Stimulated activated CD8-positive, alpha-beta memory T cell treated with anti-CD3 and anti-CD28 coated beads, Interleukin-7, amount 100 ng/mL, for 48 hours (primary cell): ENCODE measurements around the gene ANOS1.
"Not testable (repeated sequence)": the region's sequence is repeated elsewhere in the genome, so short reads cannot be mapped to it uniquely, and the experiment has no call there.

Experiments used
- DNase-seq, 2 donors: peaks; one replicate each; pipeline ENCODE4 v3.0.0-alpha.2; 2020; ENCODE audit warnings: low read depth in 1 of 2; ENCODE audit errors: extremely low read depth in 1 of 2

Gene ANOS1

DNA sequence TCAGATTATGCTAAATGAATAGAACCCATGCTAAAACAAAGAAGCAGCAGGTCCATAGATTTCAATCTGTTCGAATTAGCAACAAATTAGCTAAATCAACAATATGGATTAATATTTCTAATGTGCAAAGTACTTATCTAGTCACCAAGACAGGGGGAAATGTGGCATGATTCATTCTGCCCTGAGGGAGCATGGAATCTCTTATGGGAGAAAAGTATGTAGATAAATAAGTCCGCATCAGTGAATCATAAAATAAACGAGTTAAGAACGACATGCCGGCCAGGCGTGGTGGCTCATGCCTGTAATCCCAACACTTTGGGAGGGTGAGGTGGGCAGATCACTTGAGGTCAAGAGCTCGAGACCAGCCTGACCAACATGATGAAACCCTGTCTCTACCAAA, 102.1 kb downstream of the ANOS1 start:
- no peak for DNase-seq

DNA sequence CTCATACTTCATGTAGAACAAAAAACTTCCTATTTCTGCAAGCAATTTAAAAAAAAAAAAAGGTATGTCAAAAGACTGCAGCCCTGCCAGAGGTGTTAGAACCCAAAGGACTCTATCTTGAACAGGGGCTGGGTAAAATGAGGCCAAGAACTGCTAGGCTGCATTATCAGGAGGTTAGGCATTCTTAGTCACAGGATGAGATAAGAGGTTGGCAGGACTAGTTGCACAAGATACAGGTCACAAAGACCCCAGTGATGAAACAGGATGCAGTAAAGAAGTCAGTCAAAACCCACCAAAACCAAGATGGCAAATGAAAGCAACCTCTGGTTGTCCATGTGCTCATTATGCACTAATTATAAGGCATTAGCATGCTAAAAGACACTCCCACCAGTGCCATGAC, 104.1 kb downstream of the ANOS1 start:
- no peak for DNase-seq

DNA sequence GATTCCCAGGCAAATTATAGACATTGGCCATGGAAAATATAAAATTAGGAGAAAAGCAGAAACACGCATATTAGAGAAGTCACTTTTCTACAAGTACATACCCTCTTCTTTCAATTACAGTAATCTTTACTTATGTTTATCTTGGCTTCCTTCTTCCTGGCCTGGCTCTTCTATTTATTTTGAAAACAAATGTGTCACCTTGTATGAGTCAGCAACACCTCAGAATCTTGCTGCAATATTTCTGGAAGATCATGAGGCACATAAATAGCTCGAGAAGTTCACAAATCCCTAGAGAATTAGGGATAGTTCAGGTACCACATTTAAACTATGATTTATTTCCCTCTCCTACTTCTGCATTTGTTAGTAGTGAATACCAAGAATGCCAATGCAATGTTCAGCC, 124.6 kb downstream of the ANOS1 start:
- DNase-seq = no peak

DNA sequence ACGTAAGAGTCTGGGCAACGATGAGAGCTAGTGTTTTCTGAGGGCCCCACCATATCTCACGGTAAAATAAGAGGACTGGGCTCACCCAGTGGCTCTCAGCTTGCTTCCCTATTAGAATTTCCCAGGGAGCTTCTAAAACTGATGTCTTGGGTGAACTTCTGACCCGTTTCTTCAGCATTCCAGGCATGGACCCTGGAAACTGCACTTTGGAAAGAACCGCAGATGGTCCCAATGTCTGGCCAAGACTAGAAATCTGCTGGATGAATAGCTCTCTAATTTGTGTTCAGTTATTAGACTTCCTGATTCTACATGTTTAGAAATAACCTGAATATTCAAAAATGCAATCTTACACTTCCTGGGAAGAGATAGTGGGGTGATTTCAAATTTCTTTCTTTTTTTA, 127.8 kb downstream of the ANOS1 start:
- DNase-seq = no peak

DNA sequence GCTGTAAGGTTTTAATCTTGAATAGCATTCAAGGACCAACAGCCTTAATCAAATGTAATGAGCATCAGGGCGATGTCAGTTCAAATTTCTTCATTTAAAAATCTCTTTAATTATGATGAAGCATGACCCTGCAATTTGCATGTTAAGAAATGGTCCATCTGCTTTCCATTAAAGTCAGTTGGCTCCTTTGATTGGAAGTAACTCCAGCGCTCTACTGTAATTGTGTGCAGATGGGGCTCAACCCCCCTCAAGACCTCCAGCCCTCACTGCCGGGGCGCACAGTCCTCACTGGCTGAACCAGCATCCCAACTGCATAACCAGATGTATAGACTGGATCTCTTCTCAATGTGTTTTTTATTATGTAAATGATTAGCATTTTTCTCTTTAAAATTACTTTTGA, 140.4 kb downstream of the ANOS1 start:
- DNase-seq = no peak

DNA sequence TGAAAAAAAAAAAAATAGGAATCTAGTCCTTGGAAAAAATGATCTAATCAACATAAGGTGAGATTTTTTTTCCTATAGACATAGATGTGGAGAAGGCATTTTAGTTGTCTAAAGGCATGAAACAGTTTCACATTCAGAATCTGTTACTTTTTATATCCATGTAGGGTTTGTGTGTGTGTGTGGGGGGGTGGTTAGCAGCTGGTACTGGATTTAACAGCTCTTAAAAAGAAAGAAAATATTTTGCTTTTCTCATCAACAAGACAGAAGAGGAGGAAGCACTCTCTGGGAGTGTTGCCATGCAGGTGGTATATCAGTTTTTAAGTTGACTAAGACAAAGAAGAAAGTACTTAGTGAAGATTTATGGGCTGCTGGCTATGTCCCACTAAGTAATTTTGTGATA, 145.0 kb downstream of the ANOS1 start:
- DNase-seq = no peak

DNA sequence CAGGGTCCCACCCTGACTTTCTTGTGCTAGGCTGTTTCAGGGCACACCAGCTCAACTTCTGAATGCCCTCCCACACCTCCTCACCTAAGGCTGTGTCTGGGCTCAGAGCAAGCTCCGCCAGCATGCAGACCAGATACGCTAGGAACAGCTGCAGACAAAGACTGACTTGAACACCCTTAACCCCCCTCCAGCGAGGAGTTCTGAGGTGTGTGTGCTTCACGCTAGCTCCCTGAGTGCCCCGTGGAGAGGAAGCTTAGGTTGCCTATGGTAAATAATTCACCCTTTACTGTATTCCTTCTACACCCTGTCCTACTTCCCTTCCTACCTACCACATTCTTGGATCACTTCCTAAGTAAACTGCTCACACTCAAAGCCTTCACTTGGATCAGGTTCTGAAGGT, 152.3 kb downstream of the ANOS1 start:
- no peak for DNase-seq

DNA sequence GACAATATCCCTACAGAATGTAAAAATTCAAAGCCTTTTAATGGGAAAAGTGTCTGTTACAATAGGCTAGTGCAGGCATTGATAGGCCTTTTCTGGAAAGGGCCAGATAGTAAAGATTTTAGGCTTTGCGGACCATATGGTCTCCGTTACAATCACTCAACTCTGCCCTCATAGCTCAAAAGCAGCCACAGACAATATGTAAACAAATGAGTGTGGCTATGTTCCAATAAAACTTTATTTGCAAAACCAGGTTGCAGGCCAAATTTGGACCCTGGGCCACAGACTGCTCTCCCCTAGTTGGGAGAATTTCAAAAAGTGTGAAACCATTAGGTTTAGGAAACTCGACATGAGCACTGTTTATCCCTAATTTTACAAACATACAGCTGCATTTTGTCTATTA, 155.1 kb downstream of the ANOS1 start:
- DNase-seq = no peak

DNA sequence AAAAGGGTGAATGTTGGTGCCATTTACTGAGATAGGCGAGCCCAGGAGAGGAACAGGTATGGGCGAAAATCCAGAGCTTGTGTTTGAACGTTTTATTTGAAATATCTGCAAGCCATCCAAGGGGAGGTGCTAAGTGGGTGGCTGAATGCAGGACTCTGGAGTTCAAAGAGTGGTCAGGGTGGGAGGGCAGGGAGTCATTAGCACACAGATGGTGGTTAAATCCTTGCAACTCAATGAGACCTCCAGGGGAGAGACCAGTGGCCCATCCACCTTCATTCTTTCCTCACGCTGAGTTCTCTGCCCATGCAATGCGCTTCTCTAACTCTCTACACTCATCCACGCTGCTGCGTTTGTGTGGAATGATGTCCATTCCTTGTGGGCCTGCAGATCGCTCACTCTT, 166.2 kb downstream of the ANOS1 start:
- DNase-seq = no peak

DNA sequence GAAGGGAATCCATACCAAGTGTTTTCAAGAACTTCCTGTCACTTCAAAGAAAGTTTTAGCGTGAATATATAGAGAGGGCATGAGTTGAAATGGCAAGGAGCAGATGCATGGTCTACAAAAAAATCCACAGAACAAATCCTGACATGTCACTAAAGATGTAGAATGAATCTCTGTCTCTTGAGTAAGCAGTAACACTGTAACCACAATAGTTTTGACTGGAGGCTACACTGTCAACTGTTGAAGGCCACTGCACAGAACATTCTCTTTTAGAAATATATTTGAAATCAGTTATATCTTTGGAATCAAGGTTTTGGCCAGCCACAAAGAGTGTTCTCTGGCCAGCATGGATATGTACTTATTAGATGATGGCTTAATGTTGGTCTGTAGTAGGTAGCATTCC, 183.5 kb downstream of the ANOS1 start:
- DNase-seq = no peak

DNA sequence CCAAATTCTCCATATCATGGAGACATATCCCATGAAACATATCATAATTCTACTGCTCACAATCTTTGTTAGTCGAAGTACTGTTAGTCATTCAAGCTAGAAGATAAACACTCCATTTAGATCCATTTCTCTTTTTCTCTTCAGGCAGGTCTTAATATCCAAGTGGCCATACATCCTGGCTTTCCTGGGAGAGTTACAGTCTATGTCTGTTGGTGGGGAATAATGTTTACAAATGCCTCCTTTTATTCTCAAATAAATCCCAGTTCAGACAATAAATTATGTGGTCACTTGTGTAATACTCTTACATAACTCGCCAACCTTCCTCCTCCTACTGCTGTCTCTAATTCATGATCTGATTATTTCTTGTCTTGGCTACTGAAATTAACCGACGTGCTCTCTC, 185.2 kb downstream of the ANOS1 start:
- no peak for DNase-seq

DNA sequence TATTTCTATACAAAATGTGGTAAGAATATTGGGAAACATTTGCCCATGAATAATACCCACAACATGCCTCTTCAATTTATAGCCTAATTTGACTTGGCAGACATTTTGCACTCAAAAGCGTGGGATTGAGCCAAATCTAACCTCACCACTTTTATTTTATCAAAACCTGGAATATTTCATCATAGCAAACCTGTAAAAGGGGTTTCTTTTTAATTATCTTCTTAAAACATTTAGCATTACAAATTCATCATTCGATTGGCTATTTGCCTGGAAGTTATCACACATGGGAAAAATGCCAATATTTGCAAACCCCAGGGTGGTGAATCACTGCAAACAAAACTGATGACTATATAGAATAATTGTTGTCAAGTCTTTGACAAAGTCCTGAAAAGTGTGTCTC, 211.1 kb downstream of the ANOS1 start:
- no peak for DNase-seq

DNA sequence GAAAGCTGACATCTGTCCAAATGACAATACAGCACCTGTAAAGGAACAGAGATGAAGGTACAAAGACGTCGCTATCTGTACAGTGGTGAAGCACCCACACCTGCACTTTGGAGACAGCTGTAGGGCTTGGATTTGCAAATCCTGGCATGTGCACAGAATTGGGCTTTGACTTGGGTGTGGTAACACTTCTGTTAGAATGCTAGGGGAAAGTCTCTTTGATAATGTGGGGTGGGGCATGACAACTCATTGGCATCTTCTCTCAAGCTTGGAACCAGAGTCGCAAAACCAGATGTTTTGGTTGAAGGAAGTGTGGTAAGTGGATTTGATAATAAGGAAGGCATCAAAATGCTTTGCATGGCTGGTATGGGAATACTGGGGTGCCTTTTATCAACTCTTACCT, 211.8 kb downstream of the ANOS1 start:
- no peak for DNase-seq

DNA sequence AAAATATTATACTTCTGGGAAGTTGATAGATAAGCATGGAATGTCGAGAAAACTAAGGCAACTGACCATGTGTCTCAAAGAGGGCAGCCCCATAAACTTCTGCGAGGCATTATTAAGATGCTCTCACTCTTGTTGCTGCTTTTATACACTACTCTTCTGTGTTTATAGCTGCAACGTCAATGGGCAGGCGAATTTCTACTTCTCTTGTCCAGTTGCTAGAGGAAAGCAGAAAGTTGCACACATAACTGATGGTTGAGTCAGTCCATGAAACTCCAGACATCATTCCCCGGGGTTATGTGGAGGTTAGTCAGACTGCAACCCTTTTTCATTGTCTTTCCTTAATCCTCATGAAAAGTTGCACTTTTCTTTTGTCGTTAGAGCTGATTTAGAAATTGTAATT, 227.5 kb downstream of the ANOS1 start:
- no peak for DNase-seq

DNA sequence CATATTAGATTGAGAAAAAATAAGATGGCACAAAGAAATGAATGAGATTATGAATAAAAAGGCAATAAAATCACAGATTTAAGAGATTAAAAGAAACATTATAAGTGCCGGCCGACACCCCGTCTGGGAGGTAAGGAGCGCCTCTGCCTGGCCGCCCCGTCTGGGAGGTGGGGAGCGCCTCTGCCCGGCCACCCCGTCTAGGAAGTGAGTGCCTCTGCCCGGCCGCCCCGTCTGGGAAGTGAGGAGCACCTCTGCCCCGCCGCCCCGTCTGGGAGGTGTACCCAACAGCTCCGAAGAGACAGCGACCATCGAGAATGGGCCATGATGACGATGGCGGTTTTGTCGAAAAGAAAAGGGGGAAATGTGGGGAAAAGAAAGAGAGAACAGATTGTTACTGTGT, 229.8 kb downstream of the ANOS1 start:
- DNase-seq = not testable (repeated sequence)

DNA sequence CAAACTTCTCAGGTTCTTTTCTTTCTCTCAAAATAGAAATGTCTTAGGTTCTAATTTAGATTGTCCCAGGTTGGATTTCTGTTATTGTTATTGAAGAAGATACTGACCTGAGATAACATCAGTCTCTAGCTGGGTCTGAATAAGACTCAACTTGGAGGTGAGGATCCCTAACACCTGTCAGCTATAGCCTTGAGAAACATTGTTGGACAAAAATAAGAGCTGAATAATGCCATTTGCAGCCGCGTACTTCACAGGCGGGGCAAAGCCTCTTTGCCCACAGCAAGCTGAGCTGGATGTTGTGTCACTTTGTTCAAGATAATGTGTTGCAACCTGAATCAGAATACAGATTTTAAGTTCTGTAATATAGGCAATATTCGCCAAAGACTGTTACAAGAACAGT, 231.7 kb downstream of the ANOS1 start:
- DNase-seq = no peak

DNA sequence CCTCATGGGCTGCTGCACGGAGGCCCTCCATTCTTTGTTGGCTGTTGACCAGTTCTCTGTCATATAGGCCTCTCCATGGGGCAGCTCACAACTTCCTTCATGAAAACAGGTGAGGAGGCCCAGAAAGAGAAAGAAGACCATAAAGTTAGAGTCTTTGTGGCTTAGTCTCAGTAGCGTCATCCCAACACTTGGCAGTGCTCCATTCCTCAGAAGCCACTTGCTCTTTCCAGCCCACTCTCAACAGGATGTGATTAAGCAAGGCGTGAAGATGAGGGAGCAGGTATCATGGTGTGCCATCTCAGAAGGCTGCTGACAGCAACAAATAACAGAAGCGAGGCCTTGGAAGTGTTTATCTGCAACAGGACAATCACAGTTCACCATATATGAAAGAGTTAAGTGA, 236.9 kb downstream of the ANOS1 start:
- not testable (repeated sequence) for DNase-seq

DNA sequence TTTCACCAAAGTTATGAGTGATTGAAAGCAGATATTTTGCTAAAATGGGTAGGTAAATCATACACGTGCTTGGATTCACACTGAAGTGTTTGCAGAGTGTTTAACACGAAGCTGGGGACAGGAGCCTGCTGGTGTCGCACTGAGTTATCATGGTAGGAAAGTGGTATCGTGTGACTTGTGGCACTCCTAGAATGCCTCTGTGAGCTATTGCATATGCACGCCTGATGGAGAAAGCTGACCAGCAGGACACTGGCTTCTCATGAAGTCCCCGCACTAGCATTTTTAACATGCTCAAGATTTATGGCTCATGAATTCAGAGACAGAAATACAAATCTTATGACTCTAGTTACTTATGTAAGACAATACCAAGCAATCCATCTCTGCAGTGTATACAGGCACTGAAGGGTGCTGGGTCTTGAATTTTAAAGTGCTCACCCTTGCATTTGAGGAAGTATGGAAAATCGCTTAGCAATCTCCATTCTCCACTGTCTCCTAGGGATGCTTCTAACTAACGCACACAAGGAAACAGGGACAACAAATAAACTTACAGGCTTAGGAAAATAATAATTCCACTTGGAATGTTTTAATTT, 247.5 kb downstream of the ANOS1 start:
- no peak for DNase-seq
